Activated naive CD4-positive, alpha-beta T cell (primary cell): ENCODE results near the gene CRIP1.
A peak's percentile ranks its signal among the peaks of the same experiment; 100 is the strongest.

Experiments
- DNase-seq, 4 experiments: peaks; one replicate each; lab custom pipeline; 2025; lab: John Stamatoyannopoulos, UW

Gene CRIP1

GRCh38 chr14:105532735-105533141 is 46.1 kb downstream of the CRIP1 start:
- DNase-seq = no peak

GRCh38 chr14:105533391-105533790 is 46.7 kb downstream of the CRIP1 start:
- no peak for DNase-seq

GRCh38 chr14:105533811-105534498 is 47.3 kb downstream of the CRIP1 start:
- DNase-seq = no peak

DNA sequence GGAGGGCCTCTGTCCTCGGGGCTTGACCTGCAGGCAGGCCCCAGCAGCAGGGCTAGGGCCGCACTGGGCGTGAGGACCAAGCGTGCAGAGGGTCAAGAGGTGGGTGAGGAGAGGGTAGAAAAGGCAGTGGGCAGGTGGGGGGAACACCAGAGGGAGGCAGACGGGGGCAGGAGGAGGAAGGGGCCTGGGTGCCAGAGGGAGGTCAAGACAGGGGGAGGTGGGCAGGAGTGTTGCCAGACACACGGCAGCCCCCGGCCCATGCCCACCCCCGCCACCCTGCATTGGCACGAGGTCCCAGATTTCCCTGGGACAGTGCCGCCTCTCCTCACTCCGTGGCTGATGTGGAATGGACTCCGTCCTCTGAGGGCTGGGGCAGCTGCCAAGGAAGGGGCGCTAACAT is 47.9 kb downstream of the CRIP1 start:
- no peak for DNase-seq

GRCh38 chr14:105536051-105536450 is 49.4 kb downstream of the CRIP1 start:
- DNase-seq = no peak

- DNase-seq = no peak
Measured at GRCh38 chr14:105536691-105537579, 50.2 kb downstream of the CRIP1 start.

DNA sequence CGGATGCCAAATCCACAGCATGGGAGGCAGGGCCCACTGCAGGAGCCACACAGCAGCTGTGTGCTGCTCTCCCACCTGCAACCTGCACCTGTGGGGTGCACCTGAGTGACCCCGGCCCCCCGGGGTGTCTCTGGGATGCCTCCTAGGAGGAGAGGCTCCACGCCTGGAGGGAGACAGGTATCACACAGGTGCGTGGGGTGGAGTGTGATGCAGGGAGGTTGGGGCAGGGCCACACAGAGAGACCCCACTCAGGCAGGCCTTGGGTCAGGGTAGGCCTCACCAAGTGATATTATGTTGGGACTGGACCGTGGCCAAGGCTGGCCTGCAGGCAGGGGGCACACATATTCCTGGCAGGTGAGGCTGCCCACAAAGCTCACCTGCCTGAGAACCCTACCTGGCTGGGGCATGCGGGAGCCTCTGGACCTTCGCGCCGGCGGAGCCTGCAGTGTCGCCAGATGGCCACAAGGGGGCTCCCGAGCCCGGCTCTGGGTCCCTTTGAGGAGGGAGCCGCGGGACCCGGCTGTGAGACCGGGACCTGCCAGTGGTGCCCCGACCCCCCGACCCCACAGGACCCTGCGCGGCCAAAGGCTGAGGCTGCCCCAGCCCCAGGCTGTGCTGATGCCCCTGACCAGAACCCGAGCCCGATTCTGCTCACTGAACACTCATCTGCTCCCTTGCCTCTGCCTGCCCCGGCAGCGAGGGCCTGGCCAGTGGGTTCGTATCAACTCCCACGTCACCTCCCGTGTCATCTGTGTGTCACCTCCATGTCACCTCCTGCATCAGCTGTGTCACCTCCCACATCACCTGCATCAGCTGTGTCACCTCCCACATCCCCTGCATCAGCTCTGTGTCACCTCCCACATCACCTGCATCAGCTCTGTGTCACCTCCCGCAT is 51.1 kb downstream of the CRIP1 start:
- peak; percentile 52 to 70 (median 62) for DNase-seq
